HG02798 (cell line): ENCODE data around the gene LAMA1.

ENCODE experiments used
- ATAC-seq: cut with Tn5 transposase; IDR thresholded peaks from one replicate; pipeline ENCODE4 v1.9.1; 2021; ENCODE audit warnings: mild to moderate bottlenecking; ENCODE audit not compliant: unreplicated experiment, poor library complexity

The LAMA1 gene

DNA sequence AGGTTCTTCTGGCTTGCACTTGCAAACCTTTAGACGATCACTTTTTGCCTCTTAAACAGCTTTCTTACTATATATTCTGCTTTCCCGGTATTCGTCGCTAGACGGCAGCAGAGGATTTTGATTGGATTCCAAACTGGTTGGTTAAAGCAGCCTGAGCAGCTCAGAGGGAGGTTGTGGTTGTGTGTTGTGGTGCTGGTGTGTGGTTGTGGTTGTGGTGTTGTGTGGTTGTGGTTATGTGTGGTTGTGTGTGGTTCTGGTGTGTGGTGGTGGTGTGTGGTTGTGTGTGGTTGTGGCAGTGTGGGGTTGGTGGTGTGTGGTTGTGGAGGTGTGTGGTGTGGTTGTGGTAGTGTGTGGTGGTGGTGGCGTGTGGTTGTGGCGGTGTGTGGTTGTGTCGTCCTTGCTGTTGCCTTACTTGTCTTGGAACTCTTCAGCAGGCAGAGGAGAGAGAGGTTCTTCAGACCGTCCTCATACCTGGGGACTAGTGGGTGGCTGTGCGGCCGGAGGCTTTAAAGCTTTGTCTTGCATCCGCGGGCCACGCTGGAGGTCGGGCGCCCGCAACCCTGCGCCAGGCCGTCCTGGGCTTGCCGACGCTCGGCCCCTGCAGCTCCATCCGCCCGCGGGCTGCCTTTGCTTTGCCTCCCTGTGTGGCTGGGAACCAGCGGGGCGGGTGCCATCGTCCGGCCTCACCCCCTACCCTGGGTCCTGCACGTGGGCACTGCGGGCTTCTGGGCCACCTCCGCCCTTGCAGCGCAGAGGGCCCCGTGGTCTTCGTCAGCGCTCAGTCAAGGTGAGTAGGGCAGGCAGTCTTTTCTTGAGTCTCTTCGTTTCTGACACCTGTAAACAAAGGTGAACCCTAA, 197.3 kb downstream of the LAMA1 start:
- no peak for ATAC-seq

DNA sequence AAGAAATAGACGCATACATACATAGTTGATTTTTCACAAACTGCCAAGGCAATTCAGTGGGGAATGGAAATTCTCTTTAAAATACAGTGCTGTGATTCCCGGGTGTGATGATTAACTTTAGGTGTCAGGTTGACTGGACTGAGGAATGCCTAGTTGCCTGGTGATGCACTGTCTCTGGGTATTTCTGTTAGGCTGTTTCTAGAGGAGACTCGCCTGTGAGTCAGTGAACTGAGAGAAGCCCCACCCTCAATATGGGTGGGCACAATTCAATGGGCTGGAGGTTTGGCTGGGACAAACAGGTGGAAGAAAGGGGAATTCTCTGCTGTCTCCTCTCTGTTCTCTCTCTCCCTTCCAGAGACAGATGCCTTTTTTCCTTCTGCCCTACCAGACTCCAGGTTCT, 200.5 kb downstream of the LAMA1 start:
- no peak for ATAC-seq

DNA sequence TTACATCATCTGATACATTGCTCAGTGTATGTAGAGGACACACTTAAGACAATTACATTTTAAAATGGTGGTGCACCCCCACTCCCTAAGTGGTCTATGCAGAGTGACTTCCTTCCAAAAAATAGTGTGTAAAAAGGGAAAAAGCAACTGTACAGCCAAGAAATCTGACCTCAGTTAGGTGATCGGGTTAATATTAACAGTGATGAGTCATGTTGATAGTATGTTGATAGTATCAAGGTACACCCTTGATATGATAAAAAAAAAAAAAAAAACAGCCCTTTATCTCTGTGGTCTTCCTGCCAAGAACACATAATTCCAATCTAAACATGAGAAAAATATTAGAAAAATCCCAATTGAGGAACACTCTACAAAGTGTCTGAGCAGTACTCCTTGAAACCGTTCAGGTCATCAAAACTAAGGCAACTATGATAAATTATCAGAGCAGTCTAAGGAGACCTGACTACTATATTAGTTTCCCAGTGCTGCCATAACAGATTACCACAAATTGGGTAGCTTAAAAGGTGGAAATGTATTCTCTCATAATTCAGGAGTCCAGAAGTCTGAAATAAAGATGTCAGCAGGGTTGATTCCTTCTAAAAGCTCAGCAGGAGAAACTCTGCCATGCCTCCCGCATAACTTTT, 216.2 kb downstream of the LAMA1 start:
- ATAC-seq: no peak

DNA sequence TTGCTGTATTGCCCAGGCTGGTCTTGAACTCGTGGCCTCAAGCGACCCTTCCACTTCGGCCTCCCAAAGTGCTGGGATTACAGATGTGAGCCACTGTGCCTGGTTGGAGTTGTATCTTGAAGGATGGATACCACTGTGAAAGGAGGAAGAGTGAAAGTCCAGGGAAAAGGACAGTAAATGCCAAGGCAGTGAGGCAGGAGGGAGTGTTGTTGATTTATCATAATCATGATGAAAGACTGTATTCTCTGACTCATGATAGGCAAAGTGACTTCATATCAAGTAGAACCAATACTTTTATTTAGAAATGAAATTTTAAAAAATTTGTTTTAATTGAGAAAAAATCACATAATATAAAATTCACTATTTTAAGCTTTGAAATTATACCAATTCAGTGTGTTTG, 225.8 kb downstream of the LAMA1 start:
- no peak for ATAC-seq
